Endothelial cell of hepatic sinusoid (primary cell): Measurements from ENCODE around the gene AFAP1L1.

ENCODE experiments used
- in situ Hi-C: cut with HindIII; loops from 2 replicates; pipeline ENCODE4 v1.10.0; 2017; ENCODE audit warnings: low sequenced_read_pairs

AFAP1L1 gene

DNA sequence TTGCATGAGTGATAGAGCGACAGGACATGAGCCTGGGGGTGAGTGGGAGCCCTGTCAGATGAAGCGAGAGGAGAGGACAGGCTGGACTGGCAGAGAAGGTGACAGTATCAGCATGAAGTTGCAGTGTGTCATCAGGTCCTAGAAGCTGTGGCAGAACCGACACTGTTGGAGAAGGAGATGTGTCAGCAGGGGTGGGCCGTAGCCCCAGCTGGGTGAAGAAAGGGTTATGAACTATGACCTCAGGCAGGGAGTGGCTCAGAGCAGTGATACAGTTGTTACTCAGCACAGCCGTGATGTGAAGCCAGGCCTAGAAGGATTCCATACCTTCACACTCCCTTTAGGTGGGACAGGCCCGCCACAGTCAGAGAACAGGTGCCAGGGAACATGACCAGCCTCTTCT, 93.8 kb downstream of the AFAP1L1 start:
- in situ Hi-C loops = loop anchor here (5.0 kb wide), 2 partner anchors 77 to 197 kb away; no protein-coding TSS in a partner anchor

DNA sequence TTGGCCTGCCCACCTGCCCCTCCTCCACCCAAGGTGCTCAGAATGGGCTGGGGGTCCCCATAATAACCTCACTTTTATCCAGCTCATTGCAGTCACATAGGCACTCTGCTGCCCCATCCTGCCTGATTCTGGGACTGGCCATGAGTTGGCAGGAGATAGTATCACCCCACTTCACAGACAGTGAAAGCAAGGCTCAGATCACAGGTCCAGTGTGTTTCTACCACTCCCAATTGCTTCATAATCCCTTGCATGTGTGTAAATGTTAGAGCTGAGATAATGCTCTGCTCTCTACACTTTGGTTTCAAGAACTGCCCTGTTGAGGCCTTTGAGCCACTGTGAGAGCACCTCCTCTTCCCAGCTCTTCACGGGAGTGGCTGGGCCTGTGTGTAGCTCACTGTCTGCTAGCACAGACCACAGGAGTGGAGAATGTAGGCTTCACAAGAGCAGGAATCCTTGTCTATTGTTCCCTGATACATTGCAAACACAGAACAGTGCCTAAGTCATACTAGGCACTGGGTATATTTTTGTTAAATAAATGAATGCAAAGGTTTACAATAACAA, 94.6 kb downstream of the AFAP1L1 start:
- in situ Hi-C loops = loop anchor here (5.0 kb wide), 2 partner anchors 76 to 196 kb away; no protein-coding TSS in a partner anchor

DNA sequence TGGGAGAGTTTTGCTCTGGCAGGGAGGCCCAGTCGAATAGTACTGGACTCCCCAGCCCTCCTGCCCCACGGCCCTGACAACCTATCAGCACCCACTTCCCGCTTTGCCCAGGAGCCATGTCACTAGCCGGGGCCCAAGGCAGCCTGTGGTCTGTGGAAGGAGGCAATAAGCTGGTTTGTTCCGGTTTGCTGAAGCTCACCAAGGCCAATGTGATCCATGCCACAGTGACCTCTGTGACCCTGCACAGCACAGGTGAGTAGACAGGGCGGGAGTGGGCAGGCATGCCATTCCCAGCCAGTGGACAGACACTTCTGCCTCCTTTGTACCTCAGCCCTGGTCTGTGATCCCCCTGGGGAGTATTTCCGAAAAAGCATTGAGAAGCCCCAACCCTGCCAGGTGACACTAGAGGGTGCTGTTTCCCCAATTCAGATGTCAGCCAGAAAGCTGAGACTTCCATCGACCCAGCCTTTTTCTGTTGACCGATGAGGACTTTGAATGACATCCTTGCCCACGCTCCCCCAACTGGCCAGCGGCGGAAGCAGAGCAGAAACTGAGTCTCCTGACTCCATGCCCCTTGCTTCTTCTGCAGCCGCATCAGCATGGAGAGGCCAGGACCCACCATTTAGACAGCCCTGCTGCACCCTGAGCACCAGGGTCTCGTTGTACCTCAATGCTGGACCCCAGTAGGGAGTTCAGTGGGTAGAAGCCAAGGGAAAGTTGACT, 95.8 kb downstream of the AFAP1L1 start:
- in situ Hi-C loops = loop anchor here (5.0 kb wide), 2 partner anchors 75 to 195 kb away; no protein-coding TSS in a partner anchor

DNA sequence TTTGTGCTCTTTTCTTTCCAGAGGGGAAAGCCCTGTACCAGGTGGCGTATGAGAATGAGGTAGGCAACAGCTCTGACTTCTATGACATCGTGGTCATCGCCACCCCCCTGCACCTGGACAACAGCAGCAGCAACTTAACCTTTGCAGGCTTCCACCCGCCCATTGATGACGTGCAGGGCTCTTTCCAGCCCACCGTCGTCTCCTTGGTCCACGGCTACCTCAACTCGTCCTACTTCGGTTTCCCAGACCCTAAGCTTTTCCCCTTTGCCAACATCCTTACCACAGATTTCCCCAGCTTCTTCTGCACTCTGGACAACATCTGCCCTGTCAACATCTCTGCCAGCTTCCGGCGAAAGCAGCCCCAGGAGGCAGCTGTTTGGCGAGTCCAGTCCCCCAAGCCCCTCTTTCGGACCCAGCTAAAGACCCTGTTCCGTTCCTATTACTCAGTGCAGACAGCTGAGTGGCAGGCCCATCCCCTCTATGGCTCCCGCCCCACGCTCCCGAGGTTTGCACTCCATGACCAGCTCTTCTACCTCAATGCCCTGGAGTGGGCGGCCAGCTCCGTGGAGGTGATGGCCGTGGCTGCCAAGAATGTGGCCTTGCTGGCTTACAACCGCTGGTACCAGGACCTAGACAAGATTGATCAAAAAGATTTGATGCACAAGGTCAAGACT, 96.5 kb downstream of the AFAP1L1 start:
- in situ Hi-C loops = loop anchor here (5.0 kb wide), 2 partner anchors 74 to 194 kb away; no protein-coding TSS in a partner anchor

DNA sequence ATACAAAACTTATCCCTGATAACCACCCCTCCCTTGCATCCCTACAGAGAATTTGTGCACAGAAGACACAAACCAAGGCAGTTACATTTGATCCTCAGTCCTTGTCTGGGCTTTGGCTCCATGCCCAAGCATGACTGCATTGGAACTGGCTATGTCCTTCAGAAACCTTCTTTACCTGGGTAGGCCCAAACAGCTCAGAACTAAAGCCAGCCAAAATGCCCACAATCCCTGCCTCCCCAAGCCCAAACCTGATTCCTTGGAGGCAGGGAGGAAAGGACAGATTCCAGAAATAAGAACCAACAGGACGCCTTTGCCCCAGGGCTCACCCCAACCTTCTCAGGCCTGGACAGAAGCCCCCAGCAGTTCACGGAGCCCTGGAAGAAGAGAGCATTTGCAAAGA, 99.2 kb downstream of the AFAP1L1 start:
- in situ Hi-C loops = no loop called here

DNA sequence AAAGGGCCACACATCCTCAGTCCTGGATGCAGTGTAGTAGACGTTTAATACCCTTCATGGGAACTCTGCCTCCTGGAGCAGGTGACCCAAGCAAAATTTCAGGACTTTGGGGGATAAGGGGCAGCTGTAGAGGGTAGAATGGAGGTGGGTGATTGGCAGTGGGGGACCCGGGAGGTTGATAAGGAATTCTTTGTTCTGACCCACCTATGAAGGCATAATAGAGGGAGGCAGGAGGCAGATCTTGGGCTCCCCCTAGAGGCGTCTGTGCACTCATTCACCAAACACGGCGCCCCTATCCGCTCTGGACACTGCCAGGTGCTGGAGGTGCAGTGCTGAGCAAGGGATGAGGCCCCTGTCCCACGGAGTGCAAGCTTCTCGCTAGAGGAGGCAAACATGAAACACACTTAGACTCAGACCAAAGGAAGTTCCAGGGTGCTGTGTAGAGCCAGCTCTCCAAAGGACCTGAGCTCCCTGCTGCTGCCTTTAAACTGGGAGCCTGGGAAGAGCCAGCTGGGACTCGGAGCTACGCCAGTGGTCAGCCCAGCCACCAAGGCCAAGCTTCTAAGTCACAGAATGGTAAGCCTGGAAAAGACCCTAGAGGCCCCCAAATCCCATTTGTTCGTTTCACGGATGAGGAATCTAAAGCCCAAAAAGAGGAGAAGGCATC, 99.8 kb downstream of the AFAP1L1 start:
- in situ Hi-C loops = no loop called here

DNA sequence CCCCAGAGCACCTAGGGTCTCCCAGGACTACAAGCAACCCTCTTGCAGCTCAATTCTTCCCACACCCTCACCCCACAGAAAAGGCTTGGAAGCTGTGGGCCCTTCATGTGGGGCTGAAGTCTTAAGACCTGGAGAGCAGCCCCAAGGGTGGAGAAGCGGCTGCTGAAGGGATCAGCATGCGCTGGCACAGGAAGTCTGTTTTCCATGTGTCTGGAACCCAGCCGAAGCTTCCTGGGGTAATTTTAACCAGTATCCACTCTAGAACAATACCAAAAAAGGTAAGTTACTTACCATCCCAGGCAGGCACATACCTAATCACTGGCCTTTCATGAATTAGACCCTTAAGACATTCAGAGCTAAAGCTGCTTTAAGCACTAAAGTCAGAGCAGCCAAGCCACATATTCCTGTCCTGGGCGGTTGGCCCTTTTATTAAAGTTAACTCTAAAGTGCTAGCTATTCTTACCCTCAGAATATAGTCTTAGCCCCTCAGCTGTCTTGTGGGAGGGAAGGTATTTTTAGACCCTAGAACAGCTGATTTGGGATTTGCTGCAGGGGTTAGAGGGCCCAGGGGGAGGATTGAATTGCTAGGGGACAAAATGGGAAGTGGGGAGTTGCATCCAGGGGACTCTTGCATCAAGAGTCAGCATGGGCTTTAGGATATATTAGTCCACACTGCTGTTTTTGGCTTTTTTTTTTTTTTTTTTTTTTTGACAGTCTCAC, 100.6 kb downstream of the AFAP1L1 start:
- in situ Hi-C loops = no loop called here

DNA sequence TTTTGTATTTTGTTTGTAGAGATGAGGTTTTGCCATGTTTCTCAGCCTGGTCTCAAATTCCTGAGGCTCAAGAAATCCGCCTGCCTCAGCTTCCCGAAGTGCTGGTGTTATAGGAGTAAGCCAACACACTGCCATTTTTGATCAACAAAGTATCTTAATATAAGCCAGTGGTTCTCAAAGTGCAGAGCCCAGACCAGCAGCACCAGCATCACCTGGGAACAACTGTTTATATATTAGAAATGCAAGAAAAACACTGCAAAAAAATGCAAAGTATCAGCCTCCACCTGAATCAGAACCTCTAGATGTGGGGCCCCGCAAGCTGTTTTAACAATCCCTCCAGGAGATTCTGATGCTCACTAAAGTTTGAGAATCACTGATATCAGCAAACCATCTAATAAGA, 101.3 kb downstream of the AFAP1L1 start:
- in situ Hi-C loops = no loop called here

DNA sequence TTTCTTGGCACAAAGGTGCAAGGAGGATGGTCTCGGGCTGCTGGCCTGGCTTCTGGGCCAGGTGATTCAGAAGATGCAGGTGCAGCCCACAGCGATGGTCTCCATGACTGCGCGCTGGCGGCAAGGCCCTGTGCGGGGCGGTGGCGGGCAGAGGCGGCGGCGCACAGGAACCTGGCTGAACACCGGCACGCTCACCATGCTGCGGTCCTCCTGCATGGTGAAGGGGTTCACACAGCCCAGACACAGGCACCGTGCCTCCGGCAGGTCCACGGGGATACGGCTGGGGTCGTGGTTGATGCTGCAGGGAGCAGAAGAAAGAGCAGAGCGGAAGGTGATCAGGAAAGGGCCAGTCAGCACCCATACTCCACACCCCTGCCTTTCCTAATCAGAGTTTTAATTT, 102.6 kb downstream of the AFAP1L1 start:
- in situ Hi-C loops = no loop called here

DNA sequence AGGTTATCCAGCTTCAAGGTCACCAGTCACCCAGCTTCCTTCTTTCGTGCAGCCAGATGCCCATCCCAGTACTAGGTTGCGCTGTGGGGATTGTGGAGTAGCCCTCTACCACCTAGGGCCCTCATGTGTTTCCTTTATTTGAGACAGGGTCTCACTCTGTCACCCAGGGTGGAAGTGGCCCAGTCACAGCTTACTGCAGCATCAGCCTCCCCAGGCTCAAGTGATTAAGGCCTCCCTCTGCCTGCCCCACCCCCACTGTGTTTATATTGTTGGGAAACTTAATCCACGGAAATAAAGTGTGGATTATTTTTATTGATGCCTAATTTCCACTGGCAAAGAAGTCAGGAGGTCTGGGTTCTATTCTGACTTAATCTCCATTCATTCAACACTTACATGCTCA, 103.1 kb downstream of the AFAP1L1 start:
- in situ Hi-C loops = no loop called here

DNA sequence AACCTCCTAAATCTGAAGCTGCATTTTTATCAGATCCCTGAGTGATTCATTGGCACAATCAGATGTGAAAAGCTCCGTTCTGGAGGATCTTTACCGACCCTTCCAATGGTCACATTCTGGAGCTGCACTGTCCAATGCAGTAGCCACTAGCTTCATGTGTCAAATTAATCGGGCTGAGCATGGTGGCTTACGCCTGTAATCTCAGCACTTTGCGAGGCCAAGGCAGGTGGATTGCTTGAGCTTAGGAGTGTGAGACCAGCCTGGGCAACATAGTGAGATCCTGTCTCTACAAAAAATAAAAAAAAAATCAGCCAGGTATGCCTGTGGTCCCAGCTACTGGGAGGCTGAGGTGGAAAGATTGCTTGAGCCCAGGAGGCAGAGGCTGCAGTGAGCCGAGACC, 103.8 kb downstream of the AFAP1L1 start:
- in situ Hi-C loops = no loop called here

DNA sequence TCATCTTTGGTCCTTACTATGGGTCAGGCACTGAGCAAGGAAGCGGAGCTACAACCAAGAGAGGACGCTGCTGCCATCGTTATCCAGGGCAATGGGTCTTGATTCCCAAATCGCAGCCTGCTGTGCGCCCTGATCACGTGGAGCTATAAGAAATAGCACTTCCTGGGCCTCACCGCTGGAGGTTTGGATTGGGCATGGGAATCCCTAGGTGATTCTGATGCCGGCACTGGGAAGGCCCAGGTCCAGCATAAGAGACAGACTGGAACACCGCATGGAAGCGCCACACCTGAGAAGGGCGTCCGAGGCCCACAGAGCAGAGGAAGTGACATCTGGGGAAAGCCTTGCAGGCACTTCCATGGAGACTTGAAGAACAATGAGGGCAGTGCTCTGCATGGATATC, 104.4 kb downstream of the AFAP1L1 start:
- in situ Hi-C loops = no loop called here

DNA sequence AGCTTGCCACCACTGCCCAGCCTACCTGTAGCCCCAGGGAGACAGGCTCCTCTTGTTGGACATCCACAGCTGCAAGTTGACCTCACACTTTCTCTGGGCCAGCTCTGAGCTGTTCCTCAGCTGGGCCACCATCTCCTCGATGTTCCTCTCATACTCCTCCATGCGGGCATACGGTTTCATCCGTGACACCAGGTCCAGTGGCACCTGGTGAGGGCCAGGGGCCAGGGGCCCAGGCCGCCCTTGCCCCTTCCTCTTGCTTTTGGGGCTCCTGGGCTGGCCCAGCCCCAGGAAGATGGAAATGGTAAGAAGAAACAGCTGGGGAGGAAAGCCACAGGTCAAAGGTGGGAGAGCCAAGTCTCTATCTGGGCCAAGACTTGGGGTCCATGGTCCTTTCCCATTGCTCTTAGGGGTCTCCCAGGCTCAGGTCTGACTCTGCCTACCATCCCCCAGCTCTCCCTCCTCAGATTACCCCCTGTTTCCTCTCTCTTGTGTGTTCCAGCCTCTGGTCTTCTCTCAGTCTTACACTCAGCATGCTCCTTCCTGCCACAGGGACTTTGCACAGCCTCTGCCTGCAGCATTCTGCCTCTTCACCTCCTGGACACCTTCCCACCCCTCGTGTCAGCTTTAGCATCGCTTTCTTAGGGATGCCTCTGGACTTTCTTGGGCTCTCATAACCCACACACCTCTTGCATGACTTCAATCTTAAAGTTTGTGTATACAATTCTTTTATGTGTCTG, 105.2 kb downstream of the AFAP1L1 start:
- in situ Hi-C loops = no loop called here

DNA sequence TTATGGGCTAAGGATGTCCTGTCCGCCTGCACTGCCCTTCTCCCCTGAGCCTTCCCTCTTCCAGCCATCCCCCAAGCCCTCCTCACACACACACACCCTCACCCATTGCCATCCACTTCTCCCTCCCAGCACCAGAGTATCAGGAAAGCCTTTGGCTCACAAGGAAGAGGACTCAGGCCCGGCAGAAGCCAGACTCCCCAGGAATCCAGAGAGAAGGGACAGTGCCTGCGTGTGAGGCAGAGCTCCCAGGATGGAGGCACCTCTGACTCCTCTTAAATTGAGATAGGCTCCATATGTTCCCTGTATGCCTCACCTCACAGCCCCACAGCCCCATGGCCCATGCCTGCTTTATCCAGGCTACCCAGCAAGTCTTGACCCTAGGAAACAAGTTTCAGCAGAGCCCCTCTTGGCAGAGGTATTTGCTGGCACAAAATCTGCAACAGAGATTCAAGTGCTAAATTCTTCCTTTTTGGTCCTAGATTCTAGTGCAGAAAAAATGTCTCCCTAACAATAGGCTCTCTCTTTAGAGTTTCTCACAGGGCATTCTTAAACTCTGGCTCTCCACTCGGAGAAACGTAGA, 106.7 kb downstream of the AFAP1L1 start:
- in situ Hi-C loops = no loop called here

DNA sequence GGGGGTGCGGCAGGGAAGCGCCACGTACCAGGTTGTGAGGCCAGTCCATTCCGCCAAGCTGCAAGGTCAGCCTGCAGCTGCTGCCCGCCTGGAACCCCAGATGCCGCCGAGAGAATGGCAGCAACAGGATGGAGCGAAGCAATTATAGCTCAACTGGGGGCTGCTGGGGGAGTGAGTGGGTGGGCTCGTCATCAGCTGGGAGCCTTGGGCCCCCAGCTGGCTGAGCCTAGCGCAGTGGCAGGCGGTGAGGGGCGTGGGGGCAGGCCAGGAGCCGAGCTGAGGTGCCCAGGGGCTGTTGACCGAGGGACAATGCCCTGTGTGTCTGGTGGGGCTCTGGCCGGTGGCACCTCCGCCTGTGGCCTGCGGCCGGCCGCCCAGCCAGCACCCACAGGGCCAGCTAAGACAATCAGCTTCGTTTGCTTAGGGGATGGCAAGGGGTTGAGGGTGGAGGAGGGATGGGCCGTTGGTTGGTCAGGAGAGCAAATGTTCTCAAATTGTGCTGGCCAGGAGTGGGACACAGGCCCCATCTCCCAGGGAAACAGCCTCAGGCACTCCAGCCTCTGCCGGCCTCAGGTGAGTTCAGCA, 107.6 kb downstream of the AFAP1L1 start, which contains the start of gene IL17B:
IL17B (minus strand) TSS at position 116 of the 585 bp plus-strand sequence; CDS start at position 49, 67 bp downstream.
- in situ Hi-C loops = no loop called here

DNA sequence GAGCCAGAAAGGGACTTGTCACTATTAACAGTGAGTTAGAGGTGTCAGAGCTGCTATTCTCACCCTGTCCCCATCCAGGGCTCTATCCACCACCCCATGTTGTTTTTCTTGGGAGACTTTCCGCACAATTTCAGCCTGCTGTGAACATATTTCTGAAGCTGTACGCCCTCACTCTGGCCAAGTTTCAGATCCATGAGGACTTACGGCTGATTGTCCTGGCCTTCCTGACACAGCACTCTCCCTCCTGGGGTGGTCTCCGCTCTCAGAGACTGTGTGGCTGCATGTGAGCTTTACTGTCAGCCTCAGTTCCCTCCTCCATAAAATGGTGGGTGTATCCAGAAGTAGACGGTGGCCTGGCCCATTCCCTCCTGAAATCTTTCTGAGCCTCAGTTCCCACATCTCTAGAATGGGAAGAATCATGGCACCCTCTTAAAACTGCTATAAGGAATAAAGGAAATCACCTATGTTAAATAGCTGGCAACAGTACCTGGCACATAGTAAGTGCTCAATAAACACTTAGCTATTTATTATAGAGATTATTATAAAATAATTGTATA, 108.2 kb downstream of the AFAP1L1 start:
- in situ Hi-C loops = no loop called here

DNA sequence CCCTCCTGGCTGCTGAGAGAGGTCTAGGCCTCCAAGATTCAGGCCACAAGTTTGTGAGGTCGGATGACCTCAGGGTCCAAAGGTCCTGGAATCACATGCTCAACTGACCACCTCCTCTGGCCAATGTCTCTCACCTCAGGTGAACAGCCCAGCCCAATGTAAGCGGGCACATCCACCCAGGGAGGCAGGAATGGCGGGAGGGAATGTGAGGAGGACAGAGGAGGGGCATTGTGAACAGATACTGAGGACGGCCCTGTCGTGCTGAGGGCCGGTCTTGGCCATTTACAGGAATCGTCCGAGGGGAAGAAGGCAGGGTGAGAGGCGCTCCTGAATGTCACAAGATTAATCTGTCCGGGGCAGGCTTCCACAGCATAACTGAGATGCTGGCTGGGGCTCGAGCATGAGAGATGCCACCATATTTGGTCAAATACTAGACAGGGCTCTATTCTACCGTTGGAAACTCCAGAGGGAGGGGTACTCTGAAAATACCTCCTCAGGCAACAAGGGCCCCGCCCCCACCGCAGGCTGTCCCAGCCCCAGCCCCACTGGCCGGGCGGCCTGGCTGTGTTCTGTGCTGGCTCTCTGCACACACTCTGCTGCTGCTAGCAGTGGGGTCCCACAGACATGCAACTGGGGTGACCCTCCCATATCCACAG, 108.9 kb downstream of the AFAP1L1 start:
- in situ Hi-C loops = no loop called here

DNA sequence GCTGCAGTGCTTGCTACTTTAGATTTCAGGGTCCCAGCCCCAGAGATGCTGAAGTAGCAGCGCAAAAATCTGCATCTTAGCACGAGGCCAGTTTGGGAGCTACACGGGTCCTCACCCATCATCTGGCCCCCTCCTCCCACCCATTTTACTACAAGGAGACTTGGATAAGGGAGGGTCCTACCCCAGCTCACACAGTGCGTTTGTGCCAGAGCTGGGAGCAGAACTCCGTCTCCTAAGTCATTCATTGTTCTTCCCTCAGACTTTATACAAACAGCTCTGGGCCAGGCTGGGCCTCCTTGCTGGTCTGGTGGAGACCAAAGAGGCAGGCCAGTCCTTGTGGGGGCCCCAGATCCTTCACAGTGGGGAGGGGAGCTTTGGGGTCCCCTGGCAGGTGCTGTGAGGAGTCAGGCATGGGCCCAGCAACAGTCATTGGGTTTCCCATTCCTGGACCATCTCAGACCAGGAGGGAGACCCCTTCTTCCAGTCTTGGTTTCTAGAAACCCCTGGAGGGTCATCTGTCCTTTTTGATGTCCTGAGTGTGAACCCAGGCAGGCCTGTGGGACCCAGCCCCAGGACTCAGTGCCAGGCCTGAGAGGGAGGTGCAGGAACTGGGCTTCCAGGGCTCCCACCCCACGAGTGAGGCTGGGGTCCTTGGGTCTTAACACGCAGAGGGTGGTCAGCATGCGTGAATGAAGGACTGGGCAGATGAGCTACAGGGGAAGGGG, 109.8 kb downstream of the AFAP1L1 start:
- in situ Hi-C loops = no loop called here
